ENCODE results near the gene OR10C1. TPM values are rescaled to one million over a fixed set of nuclear protein-coding genes. Genes with fewer than 3 reads are reported as not detected.
"Not testable (repeated sequence)": the region's sequence is repeated elsewhere in the genome, so short reads cannot be mapped to it uniquely, and the experiment has no call there.

The OR10C1 gene
- total RNA-seq, 4 donors from 2014 or later = not detected

DNA sequence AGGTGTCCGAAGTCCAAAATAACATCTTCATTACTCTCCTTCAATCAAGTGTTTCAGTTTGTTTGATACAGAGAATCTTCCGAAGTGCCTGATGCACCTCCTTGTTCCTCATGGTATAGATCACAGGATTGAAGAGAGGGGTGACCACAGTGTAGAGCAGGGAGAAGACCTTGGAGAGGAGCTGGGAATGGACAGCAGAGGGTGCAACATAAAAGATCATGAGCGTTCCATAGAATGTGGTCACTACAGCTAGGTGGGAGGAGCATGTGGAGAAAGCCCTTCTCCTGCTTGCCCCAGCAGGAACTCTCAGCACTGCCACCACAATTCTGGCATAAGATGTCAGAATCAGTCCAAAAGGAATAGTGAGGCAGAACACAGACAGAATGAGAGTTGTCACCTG is 12.5 kb upstream of the OR10C1 start:
- intact Hi-C loops (cut with DNase I; ENCODE audit: low total_unique reads) (no loop called here), in situ Hi-C loops (cut with MboI; ENCODE audit: low pct_ligation_motif_present in 1 of 4, low pct_unique_long_range_greater_than_20kb in 1 of 4, low sequenced_read_pairs in 3 of 4) (no loop called here)
- Histone ChIP-seq H3K27me3 (no peaks in the 10 kb centered on the region), H3K27ac (no peak overlapping the region), H3K4me1 (no peaks in the 10 kb centered on the region), H3K4me3 (no peak overlapping the region), H3K9me3 (no peaks in the 10 kb centered on the region), H3K36me3 (no peaks in the 10 kb centered on the region)
- TF ChIP-seq POLR2AphosphoS5 (IDR thresholded peaks at IDR 0.05) (no peak), EP300 (IDR thresholded peaks at IDR 0.05; ENCODE audit: low read depth) (no peak), CTCF (IDR thresholded peaks at IDR 0.05) (no peak)
- DNase-seq = no peak
- 61 to 75% methylated on average over 3 of the region's 3 CpGs for WGBS, 2 donors (ENCODE audit: low coverage in 1 of 2)

DNA sequence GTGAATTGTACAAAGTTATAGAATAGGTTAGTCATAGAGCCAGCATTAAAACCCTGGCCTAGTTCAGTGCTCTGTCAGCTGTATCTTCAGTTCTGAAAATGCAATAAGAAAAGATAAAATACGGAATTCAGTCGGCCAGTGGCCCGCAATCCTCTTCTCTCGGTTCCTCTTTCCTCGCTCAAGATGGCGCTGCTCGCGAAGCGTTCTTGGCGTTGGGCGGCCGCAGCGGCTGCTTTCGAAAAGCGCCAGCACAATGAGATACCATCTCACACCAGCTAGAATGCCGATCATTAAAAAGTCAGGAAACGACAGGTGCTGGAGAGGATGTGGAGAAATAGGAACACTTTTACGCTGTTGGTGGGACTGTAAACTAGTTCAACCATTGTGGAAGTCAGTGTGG is 2.4 kb upstream of the OR10C1 start:
- H3K27me3 ChIP-seq; H3K4me1 ChIP-seq; intact Hi-C loops (cut with DNase I; ENCODE audit: low total_unique reads); H3K27ac ChIP-seq; H3K36me3 ChIP-seq; H3K9me3 ChIP-seq; in situ Hi-C loops (cut with MboI; ENCODE audit: low pct_ligation_motif_present in 1 of 4, low pct_unique_long_range_greater_than_20kb in 1 of 4, low sequenced_read_pairs in 3 of 4); H3K4me3 ChIP-seq; DNase-seq: not testable (repeated sequence)
- 81 to 84% methylated on average over 8 to 18 of the region's 18 CpGs for WGBS, 2 donors (ENCODE audit: low coverage in 1 of 2)

- in situ Hi-C loops (cut with MboI; ENCODE audit: low pct_ligation_motif_present in 1 of 4, low pct_unique_long_range_greater_than_20kb in 1 of 4, low sequenced_read_pairs in 3 of 4) = no loop called here
- intact Hi-C loops (cut with DNase I; ENCODE audit: low total_unique reads) = no loop called here
Measured at GRCh38 chr6:29442719-29443118, 3.6 kb downstream of the OR10C1 start.

DNA sequence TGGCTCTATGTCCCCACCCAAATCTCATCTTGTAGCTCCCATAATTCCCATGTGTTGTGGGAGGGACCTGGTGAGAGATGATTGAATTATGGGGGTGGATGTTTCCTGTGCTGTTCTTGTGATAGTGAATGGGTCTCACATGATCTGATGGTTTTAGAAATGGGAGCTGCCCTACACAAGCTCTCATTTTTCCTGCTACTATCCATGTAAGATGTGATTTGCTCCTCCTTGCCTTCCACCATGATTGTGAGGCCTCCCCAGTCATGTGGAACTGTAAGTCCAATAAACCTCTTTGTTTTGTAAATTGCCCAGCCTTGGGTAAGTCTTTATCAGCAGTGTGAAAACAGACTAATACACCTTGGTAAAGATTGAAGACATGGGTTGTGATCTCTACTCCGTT is 4.9 kb downstream of the OR10C1 start:
- 50 to 57% methylated on average over 1 of the region's 1 CpG for WGBS, 2 donors (ENCODE audit: low coverage in 1 of 2)
- H3K9me3 ChIP-seq; in situ Hi-C loops (cut with MboI; ENCODE audit: low pct_ligation_motif_present in 1 of 4, low pct_unique_long_range_greater_than_20kb in 1 of 4, low sequenced_read_pairs in 3 of 4); H3K4me1 ChIP-seq; intact Hi-C loops (cut with DNase I; ENCODE audit: low total_unique reads); H3K4me3 ChIP-seq; H3K27ac ChIP-seq; H3K36me3 ChIP-seq; DNase-seq; H3K27me3 ChIP-seq: not testable (repeated sequence)

More at GRCh38 chr6:29442719-29443118, 3.6 kb downstream of the OR10C1 start:
- Histone ChIP-seq H3K9me3 (no peaks in the 10 kb centered on the region), H3K27me3 (peaks cover 4% of the 10 kb centered on the region), H3K36me3 (no peaks in the 10 kb centered on the region), H3K4me3 (no peak overlapping the region), H3K4me1 (no peaks in the 10 kb centered on the region), H3K27ac (no peak overlapping the region)
- no peak for DNase-seq
- 62 to 70% methylated on average over 1 of the region's 1 CpG for WGBS, 2 donors (ENCODE audit: low coverage in 1 of 2)
- TF ChIP-seq POLR2AphosphoS5 (IDR thresholded peaks at IDR 0.05) (no peak), EP300 (IDR thresholded peaks at IDR 0.05; ENCODE audit: low read depth) (no peak), CTCF (IDR thresholded peaks at IDR 0.05) (no peak), POLR2A (IDR thresholded peaks at IDR 0.05) (no peak)

GRCh38 chr6:29447670-29448069 is 8.6 kb downstream of the OR10C1 start:
- H3K9me3 ChIP-seq = no peaks in the 10 kb centered on the region
- H3K4me1 ChIP-seq = no peaks in the 10 kb centered on the region
- TF ChIP-seq EP300 (IDR thresholded peaks at IDR 0.05; ENCODE audit: low read depth) (no peak), POLR2A (IDR thresholded peaks at IDR 0.05) (no peak), POLR2AphosphoS5 (IDR thresholded peaks at IDR 0.05) (no peak), CTCF (IDR thresholded peaks at IDR 0.05) (no peak)
- no peak for DNase-seq
- in situ Hi-C loops (cut with MboI; ENCODE audit: low pct_ligation_motif_present in 1 of 4, low pct_unique_long_range_greater_than_20kb in 1 of 4, low sequenced_read_pairs in 3 of 4) (no loop called here), intact Hi-C loops (cut with DNase I; ENCODE audit: low total_unique reads) (no loop called here)
- H3K36me3 ChIP-seq = no peaks in the 10 kb centered on the region
- H3K27ac ChIP-seq = no peak overlapping the region
- peaks cover 4% of the 10 kb centered on the region for H3K27me3 ChIP-seq
- WGBS, 2 donors (ENCODE audit: low coverage in 1 of 2) = 73 to 80% methylated on average over 1 of the region's 1 CpG
- no peak overlapping the region for H3K4me3 ChIP-seq

Measured in transverse colon (tissue), 4 donors.